ENCODE data around the gene ECPAS. TPM values are rescaled to one million over a fixed set of nuclear protein-coding genes. Genes with fewer than 3 reads are reported as not detected.

Gene ECPAS
- total RNA-seq, 1 experiment from 2014 or later: 71.1 TPM

- no peak overlapping the region for H3K4me3 ChIP-seq (replicated peaks in 1 of 2; ENCODE audit: low read depth in 1 of 2, low read length in 2 of 2)
- DNase-seq (ENCODE audit: low read depth, low spot score): no peak
- H3K79me2 ChIP-seq (ENCODE audit: insufficient read depth, low read length): peaks cover 73% of the 10 kb centered on the region
- no peaks in the 10 kb centered on the region for H3K27me3 ChIP-seq (ENCODE audit: insufficient read depth, low read length)
- no peaks in the 10 kb centered on the region for H3K9me2 ChIP-seq (ENCODE audit: insufficient read depth)
- no peak for ATAC-seq
- H3K4me2 ChIP-seq (ENCODE audit: low read length): no peak overlapping the region
- H2AFZ ChIP-seq (ENCODE audit: low read depth, low read length, poor library complexity, severe bottlenecking): no peak overlapping the region
- H3K4me1 ChIP-seq (ENCODE audit: control insufficient read depth in 1 of 2, insufficient read depth in 2 of 2, low read length in 2 of 2): no peaks in the 10 kb centered on the region
- no peaks in the 10 kb centered on the region; the same call in 1 of the 2 replicates for H4K20me1 ChIP-seq (ENCODE audit: insufficient read depth)
- H3K36me3 ChIP-seq (ENCODE audit: control insufficient read depth in 1 of 2, insufficient read depth in 2 of 2, low read length in 2 of 2): peaks cover 2 to 4% of the 10 kb centered on the region in 2 experiments; a peak in 2 of 4 replicates
- intact Hi-C loops (cut with micrococcal nuclease): no loop called here
- TSS peak; percentile 21 for BruUV-seq (replicated peaks)
- H3K27ac ChIP-seq (ENCODE audit: low read depth, low read length): no peak overlapping the region
- ChIA-PET CTCF (no interaction called here), RAD21 (ENCODE audit: low non-redundant PET in 1 of 2, low total read pairs in 2 of 2, uncharacterized antibody in 2 of 2, unreplicated experiment in 2 of 2) (no interaction called here), POLR2A (no interaction called here)
- no peaks in the 10 kb centered on the region for H3K9me3 ChIP-seq (ENCODE audit: control insufficient read depth in 1 of 2, insufficient read depth in 1 of 2, low read depth in 1 of 2, low read length in 2 of 2)
- TF ChIP-seq CEBPB (IDR thresholded peaks at IDR 0.05; ENCODE audit: low read depth) (no peak), REST (IDR thresholded peaks at IDR 0.05; ENCODE audit: low read depth) (no peak), CTCF (IDR thresholded peaks at IDR 0.05 in 2 of 3, conservative IDR thresholded peaks at IDR 0.05 in 1 of 3; ENCODE audit: borderline replicate concordance in 1 of 3, insufficient read depth in 1 of 3, low read depth in 2 of 3, low read length in 2 of 3) (no peak), ELF1 (IDR thresholded peaks at IDR 0.05; ENCODE audit: borderline replicate concordance, low read depth) (no peak), TCF7L2 (IDR thresholded peaks at IDR 0.05; ENCODE audit: borderline replicate concordance, extremely low read depth, insufficient read depth, insufficient read length) (no peak), EZH2phosphoT487 (IDR thresholded peaks at IDR 0.05; ENCODE audit: borderline replicate concordance) (no peak), ZNF274 (IDR thresholded peaks at IDR 0.05; ENCODE audit: low read depth, low read length) (no peak), POLR2AphosphoS5 (IDR thresholded peaks at IDR 0.05; ENCODE audit: low read depth, low read length) (no peak), SP1 (IDR thresholded peaks at IDR 0.05; ENCODE audit: low read depth) (no peak), YY1 (IDR thresholded peaks at IDR 0.05; ENCODE audit: extremely low read depth, insufficient replicate concordance, low read depth, low read length) (no peak), ZFX (IDR thresholded peaks at IDR 0.05) (no peak), EZH2 (IDR thresholded peaks at IDR 0.05) (no peak), SIN3A (IDR thresholded peaks at IDR 0.05; ENCODE audit: low read depth) (no peak), SRF (IDR thresholded peaks at IDR 0.05; ENCODE audit: low read depth) (no peak), CBX3 (IDR thresholded peaks at IDR 0.05; ENCODE audit: low read depth) (no peak)
- TF ChIP-seq, protein P1, sequence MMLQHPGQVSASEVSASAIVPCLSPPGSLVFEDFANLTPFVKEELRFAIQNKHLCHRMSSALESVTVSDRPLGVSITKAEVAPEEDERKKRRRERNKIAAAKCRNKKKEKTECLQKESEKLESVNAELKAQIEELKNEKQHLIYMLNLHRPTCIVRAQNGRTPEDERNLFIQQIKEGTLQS (IDR thresholded peaks at IDR 0.05): no peak
- TF ChIP-seq, protein P2, sequence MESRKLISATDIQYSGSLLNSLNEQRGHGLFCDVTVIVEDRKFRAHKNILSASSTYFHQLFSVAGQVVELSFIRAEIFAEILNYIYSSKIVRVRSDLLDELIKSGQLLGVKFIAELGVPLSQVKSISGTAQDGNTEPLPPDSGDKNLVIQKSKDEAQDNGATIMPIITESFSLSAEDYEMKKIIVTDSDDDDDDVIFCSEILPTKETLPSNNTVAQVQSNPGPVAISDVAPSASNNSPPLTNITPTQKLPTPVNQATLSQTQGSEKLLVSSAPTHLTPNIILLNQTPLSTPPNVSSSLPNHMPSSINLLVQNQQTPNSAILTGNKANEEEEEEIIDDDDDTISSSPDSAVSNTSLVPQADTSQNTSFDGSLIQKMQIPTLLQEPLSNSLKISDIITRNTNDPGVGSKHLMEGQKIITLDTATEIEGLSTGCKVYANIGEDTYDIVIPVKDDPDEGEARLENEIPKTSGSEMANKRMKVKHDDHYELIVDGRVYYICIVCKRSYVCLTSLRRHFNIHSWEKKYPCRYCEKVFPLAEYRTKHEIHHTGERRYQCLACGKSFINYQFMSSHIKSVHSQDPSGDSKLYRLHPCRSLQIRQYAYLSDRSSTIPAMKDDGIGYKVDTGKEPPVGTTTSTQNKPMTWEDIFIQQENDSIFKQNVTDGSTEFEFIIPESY (IDR thresholded peaks at IDR 0.05; ENCODE audit: extremely low read depth, insufficient replicate concordance, low read length): no peak
- H3K9ac ChIP-seq (ENCODE audit: low read length): no peak overlapping the region
Measured at GRCh38 chr9:111450124-111450523, 34.1 kb downstream of the ECPAS start.

Data from HCT116 (cell line).